HCT116 (cell line): Measurements from ENCODE around the gene SEC16A. TPM values are rescaled to one million over a fixed set of nuclear protein-coding genes. Genes with fewer than 3 reads are reported as not detected.
A peak's percentile ranks its signal among the peaks of the same experiment; 100 is the strongest.

Experiments used
- ATAC-seq: fragments of 200-7000 bp; cut with Tn5 transposase; 2 replicates; pipeline ENCODE4 v1.9.1; 2020; ENCODE audit warnings: mild to moderate bottlenecking, moderate library complexity
- BruUV-seq: library from RNA; stranded (reverse); fragments of 400-500 nt; replicated peaks from 2 replicates; lab custom pipeline; 2021; lab: Mats Ljungman, UMichigan
- CTCF ChIA-PET: fragments of 300-600 bp; sonication (Branson Sonifier 250); formaldehyde crosslinking; loops from one replicate; lab custom pipeline; 2021; ENCODE audit warnings: antibody characterized with exemption; lab: Charles Lee
- POLR2A ChIA-PET: fragments of 300-600, 350-600 bp; sonication (Branson Sonifier 250); formaldehyde crosslinking; loops from one replicate; lab custom pipeline; 2021; ENCODE audit warnings: antibody characterized with exemption; lab: Charles Lee
- RAD21 ChIA-PET, 2 experiments: fragments of 300-600 bp; sonication (Branson Sonifier 250); formaldehyde crosslinking; loops; one replicate each; lab custom pipeline; 2023; ENCODE audit warnings: low total read pairs in 2 of 2; ENCODE audit not compliant: uncharacterized antibody in 2 of 2, unreplicated experiment in 2 of 2, low non-redundant PET in 1 of 2; lab: Charles Lee
- DNase-seq: peaks from one replicate; pipeline ENCODE4 v3.0.0-alpha.2; 2010; ENCODE audit warnings: low read depth, low spot score
- H2AFZ ChIP-seq: fragments of 200-600 bp; shearing (Covaris generic), sonication (generic); 2 replicates; pipeline ENCODE4 v1.6.1; 2017; ENCODE audit warnings: low read depth, mixed run types, mixed read lengths, antibody characterized with exemption, low read length; ENCODE audit not compliant: poor library complexity, severe bottlenecking
- H3K27ac ChIP-seq: 2 replicates; pipeline ENCODE4 v1.5.1; 2012; ENCODE audit warnings: low read depth, low read length
- H3K27me3 ChIP-seq: fragments of 200-600 bp; sonication (generic); 2 replicates; pipeline ENCODE4 v1.6.1; 2016; ENCODE audit warnings: mixed run types, low read length, mixed read lengths; ENCODE audit not compliant: insufficient read depth
- H3K36me3 ChIP-seq, 2 experiments: fragments of 200-500 bp in 1 of 2; fragments of 200-600 bp in 1 of 2; sonication (Bioruptor generic) in 1 of 2; sonication (generic) in 1 of 2; 2 replicates each; pipeline versions ENCODE4 v1.5.1 to v1.6.1; 2014 to 2016; ENCODE audit warnings: low read length in 2 of 2, inconsistent platforms in 1 of 2, mixed read lengths in 1 of 2, mixed run types in 1 of 2; ENCODE audit not compliant: insufficient read depth in 2 of 2, control insufficient read depth in 1 of 2
- H3K4me1 ChIP-seq, 2 experiments: fragments of 200-600 bp in 1 of 2; sonication (generic) in 1 of 2; 2 replicates each; pipeline versions ENCODE4 v1.5.1 to v1.6.1; 2012 to 2017; ENCODE audit warnings: low read length in 2 of 2, inconsistent platforms in 1 of 2, mild to moderate bottlenecking in 1 of 2, mixed read lengths in 1 of 2, mixed run types in 1 of 2, moderate library complexity in 1 of 2; ENCODE audit not compliant: insufficient read depth in 2 of 2, control insufficient read depth in 1 of 2
- H3K4me2 ChIP-seq: fragments of 200-600 bp; sonication (generic); 2 replicates; pipeline ENCODE4 v1.6.1; 2017; ENCODE audit warnings: mixed run types, low read length, mixed read lengths
- H3K4me3 ChIP-seq, 2 experiments: fragments of 200-600 bp in 1 of 2; sonication (generic) in 1 of 2; replicated peaks in 1 of 2; 2 replicates each; pipeline ENCODE4 v1.5.1; 2011 to 2016; ENCODE audit warnings: low read length in 2 of 2, control low read depth in 1 of 2, low read depth in 1 of 2, mild to moderate bottlenecking in 1 of 2, mixed read lengths in 1 of 2, mixed run types in 1 of 2
- H3K79me2 ChIP-seq: fragments of 200-600 bp; sonication (generic); 2 replicates; pipeline ENCODE4 v1.6.1; 2017; ENCODE audit warnings: mild to moderate bottlenecking, mixed run types, low read length, moderate library complexity, mixed read lengths; ENCODE audit not compliant: insufficient read depth
- H3K9ac ChIP-seq: fragments of 200-600 bp; sonication (generic); 2 replicates; pipeline ENCODE4 v1.6.1; 2016; ENCODE audit warnings: low read length, mixed read lengths
- H3K9me2 ChIP-seq: fragments of 200-600 bp; sonication (generic), shearing (Covaris generic); 2 replicates; pipeline ENCODE4 v1.6.1; 2017; ENCODE audit warnings: mixed run types, mild to moderate bottlenecking, moderate library complexity; ENCODE audit not compliant: insufficient read depth
- H3K9me3 ChIP-seq, 2 experiments: fragments of 200-500 bp in 1 of 2; fragments of 200-600 bp in 1 of 2; sonication (Bioruptor generic) in 1 of 2; sonication (generic) in 1 of 2; 2 replicates each; pipeline ENCODE4 v1.6.1; 2014 to 2017; ENCODE audit warnings: low read length in 2 of 2, mixed read lengths in 2 of 2, inconsistent platforms in 1 of 2, low read depth in 1 of 2, mild to moderate bottlenecking in 1 of 2, mixed run types in 1 of 2, moderate library complexity in 1 of 2; ENCODE audit not compliant: control insufficient read depth in 1 of 2, insufficient read depth in 1 of 2
- H4K20me1 ChIP-seq: fragments of 200-600 bp; sonication (generic), shearing (Covaris generic); 2 replicates; pipeline ENCODE4 v1.6.1; 2017; ENCODE audit warnings: mixed run types, mild to moderate bottlenecking, moderate library complexity; ENCODE audit not compliant: insufficient read depth
- CEBPB ChIP-seq: IDR thresholded peaks from 2 replicates; pipeline ENCODE4 v1.6.1; 2012; ENCODE audit warnings: low read depth
- ELF1 ChIP-seq: IDR thresholded peaks from 2 replicates; pipeline ENCODE4 v1.6.1; 2012; ENCODE audit warnings: low read depth, borderline replicate concordance
- FOSL1 ChIP-seq: IDR thresholded peaks from 2 replicates; pipeline ENCODE4 v1.6.1; 2012; ENCODE audit warnings: low read depth
- JUND ChIP-seq: IDR thresholded peaks from 2 replicates; pipeline ENCODE4 v1.6.1; 2012
- POLR2A ChIP-seq: IDR thresholded peaks from 2 replicates; pipeline ENCODE4 v1.7.0; 2011; ENCODE audit warnings: borderline replicate concordance; ENCODE audit not compliant: insufficient read depth, insufficient read length; ENCODE audit errors: extremely low read depth
- SIN3A ChIP-seq: IDR thresholded peaks from 2 replicates; pipeline ENCODE4 v1.6.1; 2012; ENCODE audit warnings: low read depth
- SP1 ChIP-seq: IDR thresholded peaks from 2 replicates; pipeline ENCODE4 v1.6.1; 2012; ENCODE audit warnings: low read depth
- SRF ChIP-seq: IDR thresholded peaks from 2 replicates; pipeline ENCODE4 v1.6.1; 2012; ENCODE audit warnings: low read depth
- TCF7L2 ChIP-seq: IDR thresholded peaks from 2 replicates; pipeline ENCODE4 v1.7.0; 2011; ENCODE audit warnings: borderline replicate concordance, inconsistent platforms; ENCODE audit not compliant: insufficient read depth, insufficient read length; ENCODE audit errors: extremely low read depth
- YY1 ChIP-seq: IDR thresholded peaks from 2 replicates; pipeline ENCODE4 v1.6.1; 2011; ENCODE audit warnings: low read length, low read depth, moderate library complexity, mild to moderate bottlenecking; ENCODE audit not compliant: insufficient replicate concordance; ENCODE audit errors: extremely low read depth
- ZFX ChIP-seq: fragments of 450-650 bp; IDR thresholded peaks from 2 replicates; pipeline ENCODE4 v1.6.1; 2017
- ZNF274 ChIP-seq: fragments of 200-500 bp; sonication (Bioruptor generic); IDR thresholded peaks from 2 replicates; pipeline ENCODE4 v1.6.1; 2014; ENCODE audit warnings: mild to moderate bottlenecking, low read depth, low read length, inconsistent platforms
- intact Hi-C: fragments of 100-400 bp; cut with micrococcal nuclease; formaldehyde crosslinking; loops from 2 replicates; pipeline ENCODE4 v1.10.0; 2022
- total RNA-seq: library from RNA; stranded (reverse); gene quantifications from one replicate; pipeline ENCODE4 v1.2.1, GENCODE V29; 2021; ENCODE audit not compliant: unreplicated experiment
- TF ChIP-seq, protein P1 (sequence below): IDR thresholded peaks from 2 replicates; pipeline ENCODE4 v1.6.1; 2012
- TF ChIP-seq, protein P2 (sequence below): IDR thresholded peaks from 2 replicates; pipeline ENCODE4 v1.6.1; 2012; ENCODE audit warnings: low read depth

The SEC16A gene
- total RNA-seq, 1 experiment from 2014 or later = 49.8 TPM

DNA sequence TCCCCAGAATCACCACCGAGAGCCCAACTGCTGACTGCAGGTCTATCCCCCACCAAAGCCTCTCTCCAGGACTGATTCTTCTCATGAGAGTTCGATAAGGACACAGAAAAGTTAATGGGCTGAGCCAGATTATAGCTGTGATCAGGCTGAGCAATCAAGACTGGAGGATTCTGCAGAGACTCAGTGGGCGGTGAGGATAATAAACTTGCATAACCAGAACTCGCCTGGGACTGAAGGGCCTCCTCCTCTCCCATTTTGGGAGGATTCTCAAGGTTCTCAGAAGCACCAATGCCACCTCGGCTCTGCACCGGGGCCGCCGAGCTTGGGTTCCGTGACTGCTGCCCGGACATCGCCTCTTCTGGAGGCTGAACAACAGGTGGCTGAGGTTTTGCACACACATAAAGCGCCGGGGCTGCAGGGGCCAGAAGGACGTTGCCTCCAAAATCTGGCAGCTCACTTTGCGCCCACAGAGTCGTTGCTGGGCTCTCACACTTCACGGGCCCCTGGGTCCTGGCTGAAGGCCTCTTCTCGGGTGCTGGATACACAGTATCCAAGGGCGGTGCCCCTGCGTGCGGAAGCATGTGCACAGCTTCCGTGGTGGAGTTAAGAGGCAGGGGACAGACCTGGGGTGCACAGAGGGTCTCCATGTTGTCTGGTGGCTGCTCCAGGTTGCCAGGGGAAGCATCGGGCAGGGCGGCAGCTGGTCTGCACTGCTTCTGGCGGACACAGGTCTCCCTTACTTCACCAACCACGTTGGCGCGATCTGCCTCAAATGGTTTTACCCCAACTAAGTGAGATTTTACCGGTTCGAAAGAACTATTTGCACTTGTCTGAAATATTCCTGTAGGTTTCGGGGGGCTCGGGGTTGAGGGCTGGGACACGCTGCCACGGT, 7.6 kb downstream of the SEC16A start:
- Histone ChIP-seq H3K4me2 (no peak overlapping the region), H4K20me1 (no peaks in the 10 kb centered on the region), H3K4me1 (no peaks in the 10 kb centered on the region)
- no peak for TF ChIP-seq YY1
- TF ChIP-seq, protein P1, sequence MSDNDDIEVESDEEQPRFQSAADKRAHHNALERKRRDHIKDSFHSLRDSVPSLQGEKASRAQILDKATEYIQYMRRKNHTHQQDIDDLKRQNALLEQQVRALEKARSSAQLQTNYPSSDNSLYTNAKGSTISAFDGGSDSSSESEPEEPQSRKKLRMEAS = no peak
- no peak for TF ChIP-seq FOSL1
- no peak for TF ChIP-seq SP1
- TF ChIP-seq CEBPB = no peak
- no peak for TF ChIP-seq SIN3A
- TF ChIP-seq SRF = no peak
- TF ChIP-seq POLR2A = no peak
- TF ChIP-seq ELF1 = no peak
- TF ChIP-seq JUND = no peak
- TF ChIP-seq, protein P2, sequence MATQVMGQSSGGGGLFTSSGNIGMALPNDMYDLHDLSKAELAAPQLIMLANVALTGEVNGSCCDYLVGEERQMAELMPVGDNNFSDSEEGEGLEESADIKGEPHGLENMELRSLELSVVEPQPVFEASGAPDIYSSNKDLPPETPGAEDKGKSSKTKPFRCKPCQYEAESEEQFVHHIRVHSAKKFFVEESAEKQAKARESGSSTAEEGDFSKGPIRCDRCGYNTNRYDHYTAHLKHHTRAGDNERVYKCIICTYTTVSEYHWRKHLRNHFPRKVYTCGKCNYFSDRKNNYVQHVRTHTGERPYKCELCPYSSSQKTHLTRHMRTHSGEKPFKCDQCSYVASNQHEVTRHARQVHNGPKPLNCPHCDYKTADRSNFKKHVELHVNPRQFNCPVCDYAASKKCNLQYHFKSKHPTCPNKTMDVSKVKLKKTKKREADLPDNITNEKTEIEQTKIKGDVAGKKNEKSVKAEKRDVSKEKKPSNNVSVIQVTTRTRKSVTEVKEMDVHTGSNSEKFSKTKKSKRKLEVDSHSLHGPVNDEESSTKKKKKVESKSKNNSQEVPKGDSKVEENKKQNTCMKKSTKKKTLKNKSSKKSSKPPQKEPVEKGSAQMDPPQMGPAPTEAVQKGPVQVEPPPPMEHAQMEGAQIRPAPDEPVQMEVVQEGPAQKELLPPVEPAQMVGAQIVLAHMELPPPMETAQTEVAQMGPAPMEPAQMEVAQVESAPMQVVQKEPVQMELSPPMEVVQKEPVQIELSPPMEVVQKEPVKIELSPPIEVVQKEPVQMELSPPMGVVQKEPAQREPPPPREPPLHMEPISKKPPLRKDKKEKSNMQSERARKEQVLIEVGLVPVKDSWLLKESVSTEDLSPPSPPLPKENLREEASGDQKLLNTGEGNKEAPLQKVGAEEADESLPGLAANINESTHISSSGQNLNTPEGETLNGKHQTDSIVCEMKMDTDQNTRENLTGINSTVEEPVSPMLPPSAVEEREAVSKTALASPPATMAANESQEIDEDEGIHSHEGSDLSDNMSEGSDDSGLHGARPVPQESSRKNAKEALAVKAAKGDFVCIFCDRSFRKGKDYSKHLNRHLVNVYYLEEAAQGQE = no peak
- TF ChIP-seq ZNF274 = no peak
- TF ChIP-seq ZFX = no peak
- no peak for TF ChIP-seq TCF7L2
- TF ChIP-seq, all 23 proteins: peak for 0
- intact Hi-C loops = no loop called here
- H3K9ac ChIP-seq = no peak overlapping the region
- CTCF ChIA-PET = interaction anchor here (0.5 kb wide), 1 partner anchor 102 kb away, joined by 3 read pairs; no protein-coding TSS in a partner anchor
- no peak overlapping the region for H3K27ac ChIP-seq
- RAD21 ChIA-PET = interaction anchor here in 1 of 2 experiments (0.6 kb wide), 1 partner anchor 22 kb away, joined by 4 read pairs; no protein-coding TSS in a partner anchor
- no peak for ATAC-seq
- peaks cover 96% of the 10 kb centered on the region for H3K79me2 ChIP-seq
- peaks cover 56 to 73% of the 10 kb centered on the region in 2 experiments for H3K36me3 ChIP-seq
- POLR2A ChIA-PET = no interaction called here
- no peaks in the 10 kb centered on the region for H3K9me3 ChIP-seq
- H3K27me3 ChIP-seq = no peaks in the 10 kb centered on the region
- H3K9me2 ChIP-seq = no peaks in the 10 kb centered on the region
- no peak overlapping the region for H3K4me3 ChIP-seq
- no peak for DNase-seq
- no peak overlapping the region for H2AFZ ChIP-seq
- TSS peak; percentile 1 for BruUV-seq
